GM18520 (cell line): Measurements from ENCODE around the gene STX7.

Source experiments
- ATAC-seq: cut with Tn5 transposase; IDR thresholded peaks from one replicate; pipeline ENCODE4 v1.9.1; 2021; ENCODE audit not compliant: unreplicated experiment

STX7 gene

DNA sequence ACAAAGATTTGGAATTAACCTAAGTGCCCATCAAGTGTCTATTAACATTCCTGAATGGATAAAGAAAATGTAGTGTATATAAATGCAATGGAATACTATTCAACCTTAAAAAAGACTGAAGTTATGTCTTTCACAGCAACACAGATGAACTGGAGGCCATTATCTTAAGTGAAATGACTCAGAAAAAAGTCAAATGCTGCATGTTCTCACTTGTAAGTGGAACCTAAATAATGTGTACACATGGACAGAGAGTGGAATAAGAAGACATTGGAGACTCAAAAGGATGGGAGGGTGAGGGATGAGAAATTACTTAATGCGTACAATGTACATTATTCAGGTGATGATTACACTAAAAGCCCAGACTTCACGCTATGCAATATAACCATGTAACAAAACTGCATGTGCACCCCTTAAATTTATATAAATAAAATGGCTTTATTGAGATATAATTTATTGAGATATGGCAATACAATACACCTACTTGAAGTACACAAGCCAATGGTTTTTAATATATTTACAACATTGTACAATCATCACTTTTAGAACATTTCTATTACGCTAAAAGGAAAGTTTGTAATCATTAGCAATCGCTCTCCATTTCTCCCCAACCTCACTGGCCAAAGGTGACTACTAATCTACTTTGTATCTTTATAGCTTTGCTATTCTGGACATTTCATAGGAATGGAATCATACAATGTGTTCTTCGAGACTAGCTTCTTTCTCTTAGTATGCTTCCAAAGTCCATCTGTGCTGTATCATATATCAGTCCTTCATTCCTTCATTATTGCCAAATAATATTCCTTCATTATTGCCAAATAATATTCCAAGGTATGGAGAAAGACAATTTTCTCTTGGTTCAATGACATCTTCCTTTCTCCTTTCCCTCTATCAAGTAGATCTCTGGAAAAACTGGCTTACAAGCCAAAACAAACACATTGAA lies 5.8 kb downstream of the STX7 start:
- no peak for ATAC-seq

DNA sequence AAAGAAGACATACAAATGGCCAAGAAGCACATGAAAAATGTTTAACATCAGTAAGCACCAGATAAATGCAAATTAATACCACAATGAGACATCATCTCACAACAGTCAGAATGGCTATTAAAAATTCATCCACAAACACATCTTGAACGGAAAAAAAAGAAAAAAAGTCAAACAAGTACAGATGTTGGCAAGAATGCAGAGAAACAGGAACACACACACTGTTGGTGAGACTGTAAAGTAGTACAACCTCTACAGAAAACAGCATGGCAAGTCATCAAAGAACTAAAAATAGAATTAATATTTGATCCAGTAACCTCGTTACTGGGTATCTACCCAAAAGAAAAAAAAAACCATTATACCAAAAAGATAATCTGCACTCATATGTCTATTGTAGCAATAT lies 6.5 kb downstream of the STX7 start:
- ATAC-seq, result no peak

DNA sequence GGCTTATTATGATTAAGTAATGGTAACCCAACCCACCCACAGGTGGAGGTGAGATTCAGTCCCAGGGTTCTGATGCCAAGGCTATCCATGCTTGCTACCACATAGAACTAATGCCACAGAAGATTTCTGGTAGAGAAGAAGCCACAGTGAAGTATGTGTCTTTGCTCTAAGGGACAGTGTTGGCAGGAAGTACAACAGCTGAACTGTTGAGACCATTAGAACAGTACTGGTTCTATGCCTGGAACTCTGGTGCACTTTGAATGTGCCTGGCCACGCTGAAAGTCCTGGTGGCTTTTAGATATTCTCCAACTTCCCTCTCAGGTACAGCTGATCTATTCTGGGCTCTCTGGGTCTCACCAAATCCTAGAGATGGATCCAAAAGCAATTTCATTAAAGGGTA lies 7.8 kb downstream of the STX7 start:
- no peak for ATAC-seq

DNA sequence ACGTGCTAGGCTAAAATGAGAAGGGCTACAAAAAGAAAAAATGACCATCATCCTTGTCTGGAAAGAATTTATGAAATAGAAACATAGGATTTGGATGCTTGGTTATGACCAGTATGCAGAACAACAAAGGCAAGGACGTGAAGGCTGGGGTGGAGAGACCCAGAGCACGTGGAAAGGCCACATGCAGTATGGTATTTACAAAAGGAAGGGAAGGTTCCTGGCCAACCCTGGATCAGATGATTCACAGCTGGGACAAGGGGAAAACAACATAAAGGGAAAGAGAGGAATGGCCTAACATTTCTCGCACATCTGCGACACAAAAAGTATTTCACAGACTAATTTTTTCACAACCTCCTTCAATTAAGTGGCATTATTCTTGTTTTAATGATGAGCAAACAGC lies 8.2 kb downstream of the STX7 start:
- no peak for ATAC-seq

DNA sequence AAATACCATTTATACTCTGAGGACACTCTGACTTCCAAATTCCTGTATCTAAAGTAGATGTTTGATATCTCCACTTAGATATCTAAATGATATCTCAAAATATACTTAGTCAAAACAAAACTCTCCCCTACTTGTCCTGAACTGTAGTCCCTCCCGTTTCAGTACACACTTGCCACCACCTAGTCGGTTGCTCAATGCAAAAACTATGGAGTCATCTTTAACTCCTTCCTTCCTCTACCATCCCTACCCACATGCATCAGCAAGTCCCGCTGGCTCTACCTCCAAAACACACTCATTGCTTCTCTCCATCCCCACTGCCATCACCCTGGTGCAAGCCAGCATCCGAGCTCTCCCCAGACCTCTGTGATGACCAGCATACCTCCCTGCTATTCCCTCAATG lies 13.2 kb downstream of the STX7 start:
- no peak for ATAC-seq

DNA sequence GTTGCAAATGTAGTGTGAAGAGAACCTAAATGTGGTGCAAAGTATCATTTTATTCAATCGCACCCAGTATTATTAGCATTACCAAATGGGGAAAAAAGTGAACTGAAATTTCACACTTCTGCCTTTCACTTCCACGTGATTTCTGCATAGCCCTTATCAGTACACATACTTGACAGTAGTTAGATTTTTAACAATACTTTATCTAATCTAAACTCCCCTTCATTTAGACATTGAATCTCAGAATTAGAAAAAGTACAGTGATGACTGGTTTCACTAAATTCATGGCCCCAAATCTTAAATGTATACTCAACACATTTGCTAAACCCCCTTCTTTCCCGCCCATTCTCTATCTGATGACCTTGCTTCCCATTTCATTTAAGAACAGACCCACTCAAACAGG lies 14.3 kb downstream of the STX7 start:
- ATAC-seq, result peak; percentile 56

DNA sequence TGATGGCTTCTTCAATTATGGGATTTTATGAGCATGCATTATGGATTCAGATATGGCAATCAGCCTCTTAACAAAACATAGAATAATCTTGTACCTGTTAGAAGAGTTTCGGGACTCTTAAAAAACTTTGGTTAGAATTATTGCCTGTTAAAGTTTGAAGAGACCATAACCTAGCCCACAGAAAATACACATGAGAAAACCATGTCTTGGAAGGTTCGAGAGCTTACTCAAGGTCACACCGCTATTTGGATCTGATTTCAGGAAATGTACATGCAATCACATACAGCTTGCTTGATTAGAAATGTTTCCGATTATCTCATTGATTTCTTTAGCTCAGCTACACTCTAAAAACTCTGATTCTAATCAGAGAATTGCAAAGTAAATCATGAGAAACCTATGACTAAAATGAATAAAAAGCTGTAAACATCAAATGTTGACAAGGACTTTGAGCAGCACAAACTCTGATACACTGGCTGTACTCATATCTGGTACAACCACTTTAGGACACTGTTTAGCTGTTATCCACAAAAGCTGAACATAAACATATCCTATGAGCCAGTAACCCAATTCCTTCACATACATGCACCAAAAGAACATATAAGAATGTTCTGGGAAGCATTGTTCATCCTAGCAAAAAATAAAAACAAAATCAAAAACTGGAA lies 16.3 kb downstream of the STX7 start:
- ATAC-seq, result no peak

DNA sequence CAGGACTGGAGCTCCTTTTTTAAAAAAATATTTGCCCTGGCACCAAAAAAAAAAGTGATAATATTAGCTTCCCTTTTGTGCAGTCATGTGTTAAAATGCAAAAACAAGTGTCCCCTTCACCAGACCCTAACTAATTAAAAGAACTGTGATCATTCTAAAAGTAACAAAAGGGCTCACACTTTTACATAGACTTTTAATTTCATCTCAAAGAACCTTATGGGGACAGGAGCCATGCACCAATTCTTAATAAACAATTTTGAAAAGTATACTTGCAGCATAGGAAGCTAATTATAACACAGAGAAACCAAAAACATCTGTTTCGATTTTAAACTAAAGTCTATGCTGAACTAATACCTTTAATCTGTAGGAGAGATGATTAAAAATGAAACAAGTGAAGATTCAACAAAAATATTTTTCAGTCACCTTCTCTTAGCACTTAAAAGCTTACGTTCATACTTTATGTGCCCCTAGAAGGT lies 17.3 kb downstream of the STX7 start:
- ATAC-seq, result peak; percentile 38

DNA sequence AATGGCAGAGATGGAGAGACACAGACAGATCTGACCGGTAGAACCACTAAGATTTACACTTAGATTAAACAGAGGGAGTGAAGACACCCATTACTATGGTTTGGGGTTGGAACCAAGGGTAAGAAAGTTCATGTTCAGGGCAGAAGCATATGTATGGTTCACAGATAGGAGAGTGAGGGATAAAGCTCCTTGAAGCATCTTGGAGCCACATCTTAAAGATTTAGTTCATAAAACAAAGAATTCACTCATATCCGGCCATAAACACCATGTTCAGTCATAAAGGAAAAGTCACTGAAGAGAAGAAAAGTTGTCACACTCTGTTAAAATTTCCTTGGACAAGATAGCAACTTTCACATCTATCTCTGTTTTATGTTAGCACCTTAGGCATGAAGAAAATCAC lies 18.0 kb downstream of the STX7 start:
- no peak for ATAC-seq

DNA sequence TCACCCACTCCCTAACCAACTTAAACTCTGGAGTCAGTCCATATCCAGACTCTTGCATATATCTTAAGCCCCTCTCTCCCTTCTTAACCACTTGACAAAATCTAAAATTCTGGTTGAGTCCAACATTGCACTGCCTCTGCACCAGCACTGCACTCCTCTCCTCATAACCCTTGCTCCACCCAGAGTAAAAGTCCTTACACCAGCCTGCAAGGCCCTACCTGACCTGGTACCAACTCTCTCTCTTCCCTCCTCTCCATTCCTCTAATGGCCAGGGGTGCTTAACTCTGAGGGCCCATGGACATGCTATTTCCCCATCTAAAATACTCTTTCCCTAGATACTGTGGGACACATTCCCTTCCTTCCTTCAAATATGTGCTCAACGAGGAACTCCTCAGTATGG lies 21.0 kb downstream of the STX7 start:
- ATAC-seq, result no peak

DNA sequence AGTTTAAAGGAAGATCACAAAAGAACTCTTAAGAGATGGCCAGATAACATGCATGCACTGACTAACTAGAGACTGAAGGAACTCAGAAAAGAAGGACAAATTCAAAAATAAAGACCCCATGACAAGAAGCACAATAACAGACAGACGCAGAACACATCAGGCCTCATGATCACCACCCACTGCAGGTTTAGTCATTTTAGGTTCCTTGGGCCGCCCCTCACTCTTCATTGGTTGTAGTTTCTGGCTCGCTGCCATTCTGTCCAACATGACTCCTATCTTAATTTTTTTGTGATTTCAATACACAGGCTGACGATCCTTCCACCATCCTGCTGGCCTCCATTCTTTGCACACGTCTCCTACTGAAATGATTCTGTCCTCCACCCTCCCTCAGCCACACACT lies 21.6 kb downstream of the STX7 start:
- no peak for ATAC-seq

DNA sequence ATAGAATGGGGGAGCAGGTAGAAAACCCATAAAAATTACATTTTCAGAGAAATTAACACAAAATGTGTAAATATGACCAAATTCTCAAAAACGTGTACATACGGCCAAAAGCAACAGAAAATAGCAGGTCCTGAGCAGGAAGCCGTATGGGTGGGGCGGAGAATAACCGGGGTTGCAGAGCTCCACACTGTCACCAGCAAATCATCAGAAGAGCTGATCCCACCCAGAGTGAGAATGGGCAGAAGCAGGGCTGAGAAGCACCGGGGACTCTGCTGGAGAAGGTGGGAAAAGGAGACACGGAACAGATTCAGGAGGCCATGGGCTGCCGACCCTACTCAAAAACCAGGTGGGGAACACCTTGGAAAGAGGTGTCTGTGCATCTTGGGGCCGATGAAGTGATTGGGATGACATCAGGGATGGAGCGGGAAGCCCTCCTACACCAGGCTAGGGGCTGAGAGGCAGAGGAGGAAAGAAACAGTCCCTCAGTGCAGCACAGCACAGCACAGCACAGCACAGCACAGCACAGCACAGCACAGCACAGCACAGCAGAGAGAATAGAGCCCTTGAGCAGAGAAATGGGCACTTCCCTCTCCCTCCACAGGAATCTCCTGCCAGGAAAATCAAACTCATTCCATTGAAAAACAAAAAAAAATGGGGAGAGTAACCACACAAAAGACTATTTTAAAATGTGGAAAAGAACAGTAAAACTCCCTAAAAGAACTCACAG lies 22.3 kb downstream of the STX7 start:
- ATAC-seq, result no peak

DNA sequence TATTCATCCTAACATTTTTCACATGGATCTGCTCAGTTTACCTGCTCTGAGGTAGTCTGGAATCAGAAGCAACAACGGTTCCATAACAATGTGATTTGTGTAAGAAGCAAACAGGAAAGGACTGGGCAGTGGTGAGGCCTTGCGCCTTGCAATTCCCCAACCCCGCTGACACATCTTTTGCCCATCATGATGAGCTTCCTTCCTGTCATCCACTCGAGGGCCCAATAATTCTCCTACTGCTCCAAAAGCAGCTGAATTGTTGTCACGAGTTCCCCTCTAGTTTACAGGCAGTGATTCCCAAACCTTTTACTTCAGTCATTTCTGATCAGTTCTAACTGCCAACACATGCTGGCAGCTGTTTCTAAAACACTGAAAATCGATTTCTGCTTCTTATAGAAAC lies 22.9 kb downstream of the STX7 start:
- ATAC-seq, result no peak

DNA sequence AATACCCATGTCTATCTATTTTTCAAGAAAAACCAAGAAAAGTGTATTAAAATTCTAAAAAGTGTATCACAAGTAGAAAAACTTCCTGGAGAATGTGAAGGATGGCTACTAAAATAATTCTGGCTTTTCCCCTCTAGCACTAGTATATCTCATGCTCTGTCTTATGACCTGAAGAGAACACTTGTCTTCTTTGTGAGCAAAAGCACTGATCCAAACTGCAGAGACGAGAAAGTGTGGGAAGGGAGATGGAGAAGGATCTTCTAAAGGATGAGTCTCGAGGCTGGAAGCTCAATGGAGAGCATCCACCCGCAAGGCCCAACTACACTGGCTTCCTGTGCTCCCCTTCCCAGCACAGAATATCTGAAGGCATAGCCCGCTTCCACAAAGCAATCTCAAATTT lies 23.5 kb downstream of the STX7 start:
- ATAC-seq, result no peak

DNA sequence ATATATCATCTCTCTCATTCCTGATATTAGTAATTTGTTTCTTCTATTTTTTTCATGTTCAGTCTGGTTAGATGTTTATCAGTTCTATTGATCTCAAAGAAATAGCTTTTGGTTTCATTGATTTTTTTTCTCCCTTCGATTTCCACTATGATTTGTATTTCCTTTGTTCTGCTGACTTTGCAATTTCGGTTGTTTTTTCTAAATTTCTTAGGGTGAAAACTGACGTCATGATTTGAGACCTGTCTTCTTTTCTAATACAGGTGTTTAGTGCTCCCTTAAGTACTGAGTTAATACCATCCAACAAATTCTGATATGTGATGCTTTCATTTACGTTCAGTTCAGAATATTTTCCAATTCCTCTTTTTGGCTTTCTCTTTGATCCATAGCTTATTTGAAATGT lies 25.2 kb downstream of the STX7 start:
- no peak for ATAC-seq

DNA sequence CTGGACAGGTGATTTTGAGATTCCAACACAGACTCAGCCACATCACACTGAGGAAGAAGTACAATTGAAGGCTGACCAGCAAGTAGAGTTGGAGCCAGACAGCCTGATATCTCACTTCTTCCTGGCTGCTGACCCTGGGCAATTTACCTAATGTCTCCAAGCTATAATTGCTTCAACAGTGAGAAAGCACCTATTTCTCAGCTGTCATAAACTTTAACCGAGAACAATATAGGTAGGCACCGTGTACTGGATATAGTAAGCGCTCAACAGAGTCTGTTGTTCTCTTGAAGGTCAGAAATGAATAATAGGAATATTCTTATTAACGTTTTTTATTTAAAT lies 28.3 kb downstream of the STX7 start:
- no peak for ATAC-seq

DNA sequence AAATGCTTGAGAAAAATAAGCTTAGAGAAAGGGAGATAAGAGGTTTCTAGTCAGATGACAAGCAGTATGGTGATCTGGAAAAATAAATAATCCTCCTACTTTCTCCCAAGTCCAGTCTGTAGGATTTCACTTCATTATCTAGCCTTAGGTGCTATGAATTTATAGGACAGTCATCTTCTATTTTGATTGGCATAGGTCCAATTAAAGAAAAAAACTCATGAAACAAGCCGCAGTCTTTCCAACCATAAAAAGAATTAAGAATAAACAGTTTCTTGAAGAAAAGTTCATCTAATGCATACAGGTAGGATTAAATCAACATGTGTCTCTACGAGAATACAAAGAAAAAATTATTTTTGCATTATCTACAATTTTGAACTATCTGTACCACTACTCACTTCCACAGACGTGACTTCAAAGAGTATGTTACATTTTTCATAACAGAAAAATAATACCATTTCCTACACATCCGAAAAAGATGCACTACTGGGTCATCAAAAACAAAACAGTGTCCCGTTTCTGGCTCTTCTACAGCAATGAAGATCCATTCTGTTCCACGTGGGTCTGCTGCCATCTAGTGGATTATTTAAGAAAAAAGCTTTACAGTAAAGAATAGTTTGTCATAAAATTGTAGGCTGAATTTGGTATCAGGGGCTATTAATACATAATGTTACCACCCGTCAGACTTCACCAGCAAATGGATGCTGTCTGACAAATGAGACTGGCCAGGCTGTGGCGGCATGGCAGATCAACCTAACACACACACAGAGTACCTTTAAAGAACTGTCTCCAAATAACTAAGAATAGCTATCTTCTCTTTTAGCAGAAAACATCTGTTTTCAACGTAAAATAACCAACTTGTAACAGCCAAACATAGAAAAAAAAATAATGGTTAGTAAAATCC lies 28.9 kb downstream of the STX7 start:
- peak; percentile 59 for ATAC-seq

DNA sequence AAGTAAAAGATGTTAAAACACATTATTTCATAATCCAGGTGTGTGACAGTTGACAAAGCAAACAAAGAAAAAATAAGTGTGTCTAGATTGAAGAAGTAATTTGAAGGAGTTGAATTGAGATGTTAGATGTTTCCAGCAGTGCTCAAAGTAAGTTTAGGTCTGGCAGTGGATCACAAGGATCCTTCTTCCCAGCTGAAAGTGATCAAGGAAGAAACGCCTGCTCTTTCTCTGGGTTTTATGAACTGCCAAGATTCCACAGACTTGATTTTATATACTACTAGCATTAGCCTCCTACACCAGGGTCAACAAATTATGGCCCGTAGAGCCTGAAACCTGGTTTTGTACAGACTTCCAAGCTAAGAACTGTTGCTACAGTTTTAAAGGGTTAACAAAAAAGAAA lies 30.3 kb downstream of the STX7 start:
- no peak for ATAC-seq

DNA sequence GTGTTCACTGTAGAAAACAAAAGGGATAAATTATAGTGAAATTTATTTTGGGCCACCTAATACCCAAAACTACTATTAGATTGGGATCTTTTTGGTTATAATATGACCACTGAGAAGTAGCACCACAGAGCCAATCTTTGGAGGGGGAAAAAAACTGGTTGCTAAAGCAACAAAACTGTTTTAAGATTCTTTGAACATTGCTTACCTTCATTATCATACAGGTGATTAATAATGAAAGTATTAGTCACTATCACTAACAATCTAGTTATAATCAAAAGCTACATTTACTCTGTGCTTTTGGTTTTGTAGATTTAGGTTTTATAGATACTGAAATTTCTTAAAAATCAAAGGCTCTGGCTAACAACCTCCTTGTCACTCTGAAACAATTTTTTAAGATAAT lies 31.7 kb downstream of the STX7 start:
- ATAC-seq, result no peak

DNA sequence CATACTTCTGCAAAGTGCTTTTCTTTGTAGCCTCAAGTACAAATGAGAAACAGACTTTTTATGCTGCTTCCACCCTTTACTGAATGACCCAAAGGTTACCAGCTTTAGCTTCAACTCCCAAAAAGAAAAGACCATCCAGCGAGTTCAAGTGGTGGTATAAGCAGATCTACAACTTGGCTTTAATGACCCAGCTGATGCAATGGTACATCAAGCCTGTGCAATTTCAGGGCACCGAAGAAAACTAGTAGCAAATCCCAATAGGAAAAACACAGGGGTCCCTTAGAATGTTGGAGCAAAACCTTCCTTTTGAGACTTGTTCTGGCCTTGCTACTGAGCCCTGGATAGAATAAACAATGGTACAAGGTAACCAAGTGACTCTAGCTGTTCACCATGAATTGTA lies 33.8 kb downstream of the STX7 start:
- no peak for ATAC-seq

DNA sequence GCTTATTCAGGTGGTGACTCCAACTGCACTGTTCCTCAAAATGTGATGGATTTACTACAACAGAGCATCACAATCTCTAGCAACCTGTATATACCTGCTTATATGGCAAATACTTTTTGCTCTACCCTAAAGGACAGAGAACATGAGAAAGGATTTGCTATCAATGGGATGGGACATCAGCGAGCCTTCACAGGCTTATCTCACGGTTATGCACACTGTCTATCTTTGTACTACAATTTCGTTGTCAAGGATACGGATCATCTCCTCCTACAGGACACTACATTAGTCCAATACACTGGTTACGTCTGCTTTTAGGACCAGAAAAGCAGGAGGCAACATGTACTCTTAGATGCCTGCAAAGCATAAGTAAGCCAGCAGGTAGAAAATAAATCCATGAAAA lies 34.2 kb downstream of the STX7 start:
- no peak for ATAC-seq
